CD4-positive, alpha-beta T cell treated with Interleukin-4 for 4 hours (primary cell): ENCODE results near the gene KRT83.
A peak's percentile ranks its signal among the peaks of the same experiment; 100 is the strongest.
"Not testable (repeated sequence)": the region's sequence is repeated elsewhere in the genome, so short reads cannot be mapped to it uniquely, and the experiment has no call there.

Experiments used
- DNase-seq: peaks from one replicate; pipeline ENCODE4 v3.0.0-alpha.2; 2020

Gene KRT83

GRCh38 chr12:52352951-52353350 is 31.8 kb upstream of the KRT83 start:
- no peak for DNase-seq

- DNase-seq: peak; percentile 59
Observed at GRCh38 chr12:52351196-52352059, 30.2 kb upstream of the KRT83 start.

GRCh38 chr12:52350786-52351185 is 29.6 kb upstream of the KRT83 start:
- no peak for DNase-seq

GRCh38 chr12:52350021-52350620 is 28.9 kb upstream of the KRT83 start:
- DNase-seq: no peak

GRCh38 chr12:52349196-52349595 is 28.0 kb upstream of the KRT83 start:
- no peak for DNase-seq

GRCh38 chr12:52347551-52348510 is 26.6 kb upstream of the KRT83 start:
- DNase-seq: no peak

GRCh38 chr12:52347016-52347415 is 25.8 kb upstream of the KRT83 start:
- no peak for DNase-seq

GRCh38 chr12:52346593-52346992 is 25.4 kb upstream of the KRT83 start:
- DNase-seq: no peak

- not testable (repeated sequence) for DNase-seq
Observed at GRCh38 chr12:52345041-52345440, 23.8 kb upstream of the KRT83 start.

- no peak for DNase-seq
Observed at GRCh38 chr12:52344111-52344510, 22.9 kb upstream of the KRT83 start.

GRCh38 chr12:52343550-52343949 is 22.4 kb upstream of the KRT83 start:
- no peak for DNase-seq

- no peak for DNase-seq
Observed at GRCh38 chr12:52342781-52343490, 21.7 kb upstream of the KRT83 start.

- DNase-seq: no peak
Observed at GRCh38 chr12:52341066-52341580, 19.9 kb upstream of the KRT83 start.

- no peak for DNase-seq
Observed at GRCh38 chr12:52338241-52338960, 17.2 kb upstream of the KRT83 start.

GRCh38 chr12:52337054-52337453 is 15.9 kb upstream of the KRT83 start:
- no peak for DNase-seq

- DNase-seq: no peak
Observed at GRCh38 chr12:52336641-52337040, 15.4 kb upstream of the KRT83 start.

GRCh38 chr12:52335598-52336262 is 14.5 kb upstream of the KRT83 start:
- DNase-seq: no peak

GRCh38 chr12:52334185-52334584 is 13.0 kb upstream of the KRT83 start:
- DNase-seq: no peak

GRCh38 chr12:52333321-52333720 is 12.1 kb upstream of the KRT83 start:
- no peak for DNase-seq

GRCh38 chr12:52332381-52332780 is 11.2 kb upstream of the KRT83 start:
- no peak for DNase-seq

- DNase-seq: no peak
Observed at GRCh38 chr12:52331833-52332232, 10.6 kb upstream of the KRT83 start.
